ENCODE results near the gene ZFR2. TPM values are rescaled to one million over a fixed set of nuclear protein-coding genes. Genes with fewer than 3 reads are reported as not detected.

ZFR2 gene
- total RNA-seq, 1 experiment from 2014 or later = not detected

DNA sequence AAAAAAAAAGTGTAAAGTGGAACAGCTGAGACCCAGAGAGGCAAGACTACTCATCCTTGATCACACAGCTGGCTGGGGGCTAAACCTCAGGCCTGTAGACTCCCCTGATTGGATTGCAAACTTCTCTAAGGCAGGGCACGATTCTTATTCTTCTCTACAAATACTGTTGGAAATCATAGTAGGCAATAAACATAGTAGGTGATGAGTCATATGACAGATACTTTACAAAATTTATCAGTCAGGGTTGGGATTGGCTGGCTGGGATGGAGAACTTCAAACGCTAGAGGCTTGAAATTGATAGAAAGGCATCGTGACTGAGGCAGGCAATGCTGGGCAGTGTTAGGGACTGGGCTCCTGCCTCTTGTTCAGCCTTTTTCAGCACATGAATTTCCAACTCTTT is 76.7 kb downstream of the ZFR2 start:
- H3K4me3 ChIP-seq = no peak overlapping the region
- H3K9me3 ChIP-seq (replicated peaks) = peaks cover 8% of the 10 kb centered on the region; the same call in 1 of the 2 replicates
- no peaks in the 10 kb centered on the region for H3K4me1 ChIP-seq (replicated peaks)
- H3K27me3 ChIP-seq (replicated peaks) = peaks cover 14% of the 10 kb centered on the region; the same call in 1 of the 2 replicates
- DNase-seq (ENCODE audit: low read depth in 1 of 2, low spot score in 2 of 2) = no peak
- no peak overlapping the region for H3K27ac ChIP-seq
- H3K36me3 ChIP-seq = no peaks in the 10 kb centered on the region

GRCh38 chr19:3790941-3791340 is 77.9 kb downstream of the ZFR2 start:
- no peaks in the 10 kb centered on the region for H3K36me3 ChIP-seq
- DNase-seq (ENCODE audit: low read depth in 1 of 2, low spot score in 2 of 2) = no peak
- no peak overlapping the region for H3K4me3 ChIP-seq
- H3K4me1 ChIP-seq (replicated peaks) = no peaks in the 10 kb centered on the region
- no peaks in the 10 kb centered on the region for H3K9me3 ChIP-seq (replicated peaks)
- H3K27ac ChIP-seq = no peak overlapping the region
- H3K27me3 ChIP-seq (replicated peaks) = peaks cover 18% of the 10 kb centered on the region

DNA sequence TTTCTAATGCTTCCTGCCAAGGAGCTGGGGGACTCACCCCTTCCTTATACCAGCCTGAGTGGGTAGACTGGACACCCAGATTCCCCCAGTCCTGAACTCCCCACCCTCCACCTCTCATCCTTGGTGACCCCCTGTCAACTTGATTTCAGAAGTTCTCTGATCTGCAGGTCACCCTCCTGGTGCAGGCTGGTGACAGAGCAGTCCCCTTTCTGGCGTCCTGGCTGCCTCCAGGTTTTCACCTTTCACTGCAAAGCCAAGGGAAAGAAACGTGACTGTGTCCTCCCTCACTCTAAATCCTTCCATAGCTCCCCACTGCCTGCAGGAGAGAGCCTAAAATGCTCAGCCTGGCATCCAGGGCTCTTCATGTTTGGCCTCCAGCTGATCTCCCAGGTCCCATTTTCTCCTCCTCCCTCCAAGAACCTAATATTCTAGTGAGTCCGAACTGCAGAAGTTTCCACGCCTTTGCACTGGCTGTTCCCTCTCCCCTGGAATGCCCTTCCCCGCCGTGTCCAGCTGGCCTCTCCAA is 78.6 kb downstream of the ZFR2 start:
- H3K4me1 ChIP-seq (replicated peaks) = no peaks in the 10 kb centered on the region
- no peaks in the 10 kb centered on the region for H3K36me3 ChIP-seq
- H3K4me3 ChIP-seq = no peak overlapping the region
- H3K9me3 ChIP-seq (replicated peaks) = no peaks in the 10 kb centered on the region
- no peak overlapping the region for H3K27ac ChIP-seq
- DNase-seq (ENCODE audit: low read depth in 1 of 2, low spot score in 2 of 2) = no peak
- peaks cover 24% of the 10 kb centered on the region for H3K27me3 ChIP-seq (replicated peaks)

DNA sequence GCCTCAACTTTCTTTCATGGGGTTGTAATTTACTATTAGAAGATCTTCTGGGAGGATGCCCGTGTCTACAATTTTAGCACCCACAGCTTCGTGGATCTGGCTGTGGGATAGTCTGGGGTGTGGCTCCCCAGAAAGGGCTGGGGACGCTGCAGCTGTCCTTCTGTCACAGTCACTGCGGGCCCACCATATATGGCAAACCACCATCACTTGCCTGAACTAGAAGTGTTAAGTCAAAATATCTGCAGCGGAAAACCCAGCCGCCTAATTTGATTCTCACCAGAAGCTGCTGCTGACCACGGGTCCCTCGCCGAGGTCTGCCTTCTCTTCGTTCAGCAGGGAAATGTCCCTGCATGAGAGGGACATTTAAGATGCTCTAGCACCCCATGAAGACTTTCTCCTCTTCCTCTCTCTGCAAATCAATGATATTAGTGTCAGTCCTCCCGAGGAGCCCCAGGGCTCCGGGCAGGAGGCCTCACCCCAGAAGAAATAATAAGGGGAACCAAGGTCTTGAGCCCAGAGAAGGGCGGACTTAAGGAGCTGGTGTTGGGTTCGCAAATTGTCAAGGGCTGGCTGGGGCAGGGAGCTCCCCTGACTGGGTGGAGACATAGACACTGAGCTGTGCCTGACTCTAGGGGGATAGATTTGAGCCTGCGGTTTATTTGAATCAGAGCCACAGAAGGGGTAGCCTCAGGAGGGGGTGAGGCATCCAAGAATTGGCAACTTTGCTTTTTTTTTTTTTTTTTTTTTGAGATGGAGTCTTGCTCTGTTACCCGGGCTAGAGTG is 79.7 kb downstream of the ZFR2 start:
- Histone ChIP-seq H3K27ac (no peak overlapping the region), H3K4me3 (no peak overlapping the region), H3K4me1 (replicated peaks) (no peaks in the 10 kb centered on the region), H3K27me3 (replicated peaks) (peaks cover 35% of the 10 kb centered on the region), H3K9me3 (replicated peaks) (no peaks in the 10 kb centered on the region), H3K36me3 (no peaks in the 10 kb centered on the region)
- DNase-seq (ENCODE audit: low read depth in 1 of 2, low spot score in 2 of 2) = no peak

DNA sequence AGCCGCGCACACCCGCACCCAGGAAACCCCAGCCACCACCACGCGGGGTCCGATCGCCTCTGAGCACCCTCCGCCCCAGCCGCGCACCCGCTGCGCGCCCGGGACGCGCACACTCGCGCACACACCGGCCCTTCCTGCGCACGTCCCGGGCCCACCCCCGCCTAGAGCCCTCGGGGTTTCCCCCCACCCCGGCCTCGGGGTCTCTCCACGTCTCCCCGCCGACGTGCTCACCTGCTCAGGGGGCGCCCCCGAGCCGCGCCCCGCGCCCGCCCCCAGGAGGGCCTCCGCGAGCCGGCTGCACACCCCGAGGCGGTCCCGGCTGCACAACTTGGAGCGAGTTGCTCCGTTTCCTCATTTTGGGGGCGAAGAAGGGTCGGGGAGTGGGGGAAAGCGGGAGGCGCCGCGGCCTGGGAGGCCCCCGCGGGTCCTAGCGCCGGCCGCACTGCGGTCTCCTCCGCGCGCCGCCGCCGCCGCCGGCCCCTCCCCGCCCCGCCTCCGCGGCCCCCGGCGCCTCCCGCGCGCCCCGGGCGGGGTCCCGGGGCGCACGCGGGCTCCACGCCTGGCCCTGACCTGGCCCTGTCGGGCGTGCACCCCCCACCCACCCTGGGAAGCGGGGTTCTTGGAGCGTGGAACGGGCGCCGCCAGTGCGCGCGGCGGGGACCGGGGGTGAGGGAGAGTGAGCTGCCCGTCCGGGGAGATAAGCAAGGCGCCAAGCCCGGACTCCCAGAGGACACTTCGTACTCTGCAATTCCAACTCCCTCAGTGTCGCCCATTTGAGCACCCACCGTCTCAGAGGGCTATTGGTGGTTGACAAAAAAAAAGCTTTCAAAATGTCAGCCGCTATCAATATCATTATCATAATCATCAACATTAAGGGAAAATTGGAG is 82.7 kb downstream of the ZFR2 start, which contains the start of gene MATK:
Gene MATK, minus strand, starts transcription at position 444 of the 887 bp plus-strand sequence. CDS start 1,246 bp downstream, outside the sequence.
- H3K4me1 ChIP-seq (replicated peaks) = no peaks in the 10 kb centered on the region
- DNase-seq (ENCODE audit: low read depth in 1 of 2, low spot score in 2 of 2) = no peak
- no peak within 1 kb of the TSS for H3K27ac ChIP-seq
- H3K36me3 ChIP-seq = no peaks in the 10 kb centered on the region
- peaks cover 35% of the 10 kb centered on the region for H3K27me3 ChIP-seq (replicated peaks)
- peaks cover 14% of the 10 kb centered on the region for H3K9me3 ChIP-seq (replicated peaks)
- H3K4me3 ChIP-seq = no peak within 1 kb of the TSS

- no peaks in the 10 kb centered on the region for H3K36me3 ChIP-seq
- no peak for DNase-seq (ENCODE audit: low read depth in 1 of 2, low spot score in 2 of 2)
- no peak overlapping the region for H3K27ac ChIP-seq
- H3K4me3 ChIP-seq = no peak overlapping the region
- H3K4me1 ChIP-seq (replicated peaks) = no peaks in the 10 kb centered on the region
- peaks cover 35% of the 10 kb centered on the region for H3K27me3 ChIP-seq (replicated peaks)
- H3K9me3 ChIP-seq (replicated peaks) = peaks cover 17% of the 10 kb centered on the region
Observed at GRCh38 chr19:3785451-3785937, 83.3 kb downstream of the ZFR2 start.

DNA sequence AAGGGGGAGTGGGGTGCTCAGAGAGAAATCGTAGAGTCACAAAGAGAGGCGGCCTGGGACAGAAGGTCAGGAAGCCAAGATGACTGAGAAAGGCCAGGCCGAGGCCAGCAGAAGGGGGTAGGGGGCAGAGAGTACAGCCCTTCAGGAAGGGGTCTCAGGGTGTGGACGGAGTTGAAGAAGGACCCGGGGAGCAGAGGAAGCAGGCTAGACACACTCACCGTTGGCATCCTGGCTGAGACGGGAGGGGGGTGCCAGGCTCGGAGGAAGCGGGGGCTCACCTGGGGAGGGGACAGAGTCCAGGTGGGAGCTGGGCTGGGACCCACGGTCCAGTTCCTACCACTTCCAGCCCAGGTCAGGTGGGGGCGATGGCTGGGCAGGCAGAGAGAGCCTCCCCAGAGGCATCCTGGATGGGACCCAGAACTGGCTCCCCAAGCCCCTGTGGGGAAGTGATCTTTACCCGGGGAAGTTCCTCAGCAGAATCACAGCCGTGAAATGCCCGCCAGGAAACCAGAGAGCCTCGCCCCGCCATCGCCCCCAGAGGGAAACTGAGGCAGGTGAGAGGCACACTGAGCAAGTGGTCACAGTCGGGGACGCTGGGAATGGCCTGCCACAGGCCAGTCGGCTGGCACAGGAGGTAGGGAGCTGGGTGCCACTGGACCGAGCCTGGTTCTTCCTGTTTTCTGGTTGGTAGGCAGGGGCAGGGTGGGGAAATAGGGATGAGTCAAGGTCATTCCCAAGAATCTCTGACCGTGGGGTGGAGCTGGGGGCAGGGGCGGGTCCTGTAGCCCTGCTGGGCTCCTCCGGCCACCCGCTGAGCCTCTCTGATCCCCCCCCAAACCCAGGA is 84.0 kb downstream of the ZFR2 start:
- no peak overlapping the region for H3K4me3 ChIP-seq
- H3K9me3 ChIP-seq (replicated peaks) = peaks cover 17% of the 10 kb centered on the region

GRCh38 chr19:3783660-3784584 is 84.9 kb downstream of the ZFR2 start:
- H3K36me3 ChIP-seq = no peaks in the 10 kb centered on the region

More for the DNA sequence above, 84.0 kb downstream of the ZFR2 start:
- Histone ChIP-seq H3K27ac (no peak overlapping the region), H3K4me1 (replicated peaks) (no peaks in the 10 kb centered on the region), H3K36me3 (no peaks in the 10 kb centered on the region), H3K27me3 (replicated peaks) (peaks cover 35% of the 10 kb centered on the region)
- no peak for DNase-seq (ENCODE audit: low read depth in 1 of 2, low spot score in 2 of 2)

GRCh38 chr19:3782903-3783302 is 85.9 kb downstream of the ZFR2 start:
- Histone ChIP-seq H3K9me3 (replicated peaks) (peaks cover 17% of the 10 kb centered on the region), H3K4me1 (replicated peaks) (no peaks in the 10 kb centered on the region), H3K27ac (no peak overlapping the region), H3K36me3 (no peaks in the 10 kb centered on the region), H3K4me3 (no peak overlapping the region), H3K27me3 (replicated peaks) (peaks cover 27% of the 10 kb centered on the region)
- DNase-seq (ENCODE audit: low read depth in 1 of 2, low spot score in 2 of 2) = no peak

More at GRCh38 chr19:3783660-3784584, 84.9 kb downstream of the ZFR2 start:
- no peak for DNase-seq (ENCODE audit: low read depth in 1 of 2, low spot score in 2 of 2)
- H3K27me3 ChIP-seq (replicated peaks) = peaks cover 30% of the 10 kb centered on the region
- H3K9me3 ChIP-seq (replicated peaks) = peaks cover 17% of the 10 kb centered on the region
- H3K27ac ChIP-seq = no peak overlapping the region
- H3K4me3 ChIP-seq = no peak overlapping the region
- H3K4me1 ChIP-seq (replicated peaks) = no peaks in the 10 kb centered on the region

GRCh38 chr19:3782330-3782729 is 86.5 kb downstream of the ZFR2 start:
- DNase-seq (ENCODE audit: low read depth in 1 of 2, low spot score in 2 of 2) = no peak
- no peaks in the 10 kb centered on the region for H3K36me3 ChIP-seq
- peaks cover 27% of the 10 kb centered on the region for H3K27me3 ChIP-seq (replicated peaks)
- no peak overlapping the region for H3K27ac ChIP-seq
- H3K4me1 ChIP-seq (replicated peaks) = no peaks in the 10 kb centered on the region
- H3K4me3 ChIP-seq = no peak overlapping the region
- H3K9me3 ChIP-seq (replicated peaks) = peaks cover 17% of the 10 kb centered on the region

DNA sequence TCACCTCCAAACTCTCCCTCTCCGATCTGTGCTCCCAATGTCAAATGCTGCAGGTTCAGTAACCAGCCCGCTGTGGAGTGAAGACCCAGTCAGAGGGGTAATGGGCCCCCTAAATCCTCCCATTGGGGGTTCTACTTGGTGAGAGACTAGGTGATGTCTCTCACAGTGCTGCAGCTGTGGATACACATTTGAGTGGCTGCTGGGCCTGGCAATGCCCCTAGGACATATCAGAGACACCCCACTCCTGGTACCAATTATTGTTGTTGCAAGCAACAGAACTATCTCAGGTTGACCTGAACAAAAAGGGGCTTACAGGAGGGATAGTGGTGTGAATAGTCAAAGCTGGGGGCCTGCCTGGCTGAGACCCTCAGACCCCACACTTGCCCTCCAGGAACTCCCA is 87.2 kb downstream of the ZFR2 start:
- H3K4me3 ChIP-seq = no peak overlapping the region
- H3K4me1 ChIP-seq (replicated peaks) = no peaks in the 10 kb centered on the region
- no peak for DNase-seq (ENCODE audit: low read depth in 1 of 2, low spot score in 2 of 2)
- no peaks in the 10 kb centered on the region for H3K36me3 ChIP-seq
- no peak overlapping the region for H3K27ac ChIP-seq
- peaks cover 24% of the 10 kb centered on the region for H3K27me3 ChIP-seq (replicated peaks)
- H3K9me3 ChIP-seq (replicated peaks) = peaks cover 17% of the 10 kb centered on the region

- no peak overlapping the region for H3K27ac ChIP-seq
- peaks cover 17% of the 10 kb centered on the region for H3K9me3 ChIP-seq (replicated peaks)
- DNase-seq (ENCODE audit: low read depth in 1 of 2, low spot score in 2 of 2) = no peak
- no peak overlapping the region for H3K4me3 ChIP-seq
- no peaks in the 10 kb centered on the region for H3K4me1 ChIP-seq (replicated peaks)
- no peaks in the 10 kb centered on the region for H3K36me3 ChIP-seq
- peaks cover 19% of the 10 kb centered on the region for H3K27me3 ChIP-seq (replicated peaks)
Observed at GRCh38 chr19:3780786-3781304, 88.0 kb downstream of the ZFR2 start.
